NCI-H2227 treated with DMSO at 0.1 percent for 48 hours (cell line): ENCODE measurements around the gene LCAT.

Experiments used
- DNase-seq: peaks from one replicate; lab custom pipeline; 2025; lab: John Stamatoyannopoulos, UW

Gene LCAT

GRCh38 chr16:67968400-67969253 lies 24.7 kb upstream of the LCAT start, which contains the start of gene SLC12A4:
Gene SLC12A4, minus strand, starts transcription at chr16:67968637. Its CDS starts 84 bp downstream, at chr16:67968553.
- peak; percentile 13 for DNase-seq

GRCh38 chr16:67967958-67968399 lies 24.1 kb upstream of the LCAT start:
- no peak for DNase-seq

- no peak for DNase-seq
Measured at GRCh38 chr16:67967183-67967957, 23.4 kb upstream of the LCAT start.

- DNase-seq = no peak
Measured at GRCh38 chr16:67966549-67967182, 22.7 kb upstream of the LCAT start.

GRCh38 chr16:67965668-67966548 lies 22.0 kb upstream of the LCAT start:
- no peak for DNase-seq

GRCh38 chr16:67964477-67965131 lies 20.7 kb upstream of the LCAT start:
- DNase-seq = no peak

- no peak for DNase-seq
Measured at GRCh38 chr16:67963662-67964321, 19.9 kb upstream of the LCAT start.

- DNase-seq = no peak
Measured at GRCh38 chr16:67963292-67963661, 19.4 kb upstream of the LCAT start.

- no peak for DNase-seq
Measured at GRCh38 chr16:67962135-67962534, 18.2 kb upstream of the LCAT start.

GRCh38 chr16:67961551-67961957 lies 17.6 kb upstream of the LCAT start:
- DNase-seq = no peak

GRCh38 chr16:67959536-67960329 lies 15.8 kb upstream of the LCAT start:
- no peak for DNase-seq

GRCh38 chr16:67957622-67958021 lies 13.7 kb upstream of the LCAT start:
- DNase-seq = no peak

GRCh38 chr16:67954421-67955196 lies 10.7 kb upstream of the LCAT start:
- no peak for DNase-seq

GRCh38 chr16:67953641-67954375 lies 9.9 kb upstream of the LCAT start:
- DNase-seq = no peak

- DNase-seq = no peak
Measured at GRCh38 chr16:67951485-67951884, 7.6 kb upstream of the LCAT start.

- DNase-seq = no peak
Measured at GRCh38 chr16:67950335-67950843, 6.5 kb upstream of the LCAT start.

- no peak for DNase-seq
Measured at GRCh38 chr16:67949645-67950044, 5.7 kb upstream of the LCAT start.

- no peak for DNase-seq
Measured at GRCh38 chr16:67948015-67948414, 4.1 kb upstream of the LCAT start.
